Measurements from ENCODE around the gene TEAD3.
A peak's percentile ranks its signal among the peaks of the same experiment; 100 is the strongest.
"Not testable (repeated sequence)": the region's sequence is repeated elsewhere in the genome, so short reads cannot be mapped to it uniquely, and the experiment has no call there.

The TEAD3 gene

DNA sequence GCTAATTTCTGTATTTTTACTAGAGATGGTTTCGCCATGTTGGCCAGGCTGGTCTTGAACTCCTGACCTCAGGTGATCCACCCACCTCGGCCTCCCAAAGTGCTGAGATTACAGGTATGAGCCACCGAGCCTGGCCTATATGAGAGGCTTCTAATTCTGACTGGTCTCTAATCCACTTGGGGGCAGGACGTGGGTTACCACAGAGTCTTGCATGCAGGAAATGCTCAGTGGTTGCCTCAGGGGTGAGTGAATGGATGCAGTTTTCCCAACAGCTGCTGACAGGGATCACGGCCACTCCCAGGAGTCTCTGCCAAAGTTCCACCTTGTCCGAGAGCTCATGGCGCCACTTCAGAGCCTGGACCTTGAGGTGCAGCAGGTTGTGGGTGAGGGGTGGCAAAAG lies 51.2 kb downstream of the TEAD3 start:
- peak; percentile 13 for DNase-seq

DNA sequence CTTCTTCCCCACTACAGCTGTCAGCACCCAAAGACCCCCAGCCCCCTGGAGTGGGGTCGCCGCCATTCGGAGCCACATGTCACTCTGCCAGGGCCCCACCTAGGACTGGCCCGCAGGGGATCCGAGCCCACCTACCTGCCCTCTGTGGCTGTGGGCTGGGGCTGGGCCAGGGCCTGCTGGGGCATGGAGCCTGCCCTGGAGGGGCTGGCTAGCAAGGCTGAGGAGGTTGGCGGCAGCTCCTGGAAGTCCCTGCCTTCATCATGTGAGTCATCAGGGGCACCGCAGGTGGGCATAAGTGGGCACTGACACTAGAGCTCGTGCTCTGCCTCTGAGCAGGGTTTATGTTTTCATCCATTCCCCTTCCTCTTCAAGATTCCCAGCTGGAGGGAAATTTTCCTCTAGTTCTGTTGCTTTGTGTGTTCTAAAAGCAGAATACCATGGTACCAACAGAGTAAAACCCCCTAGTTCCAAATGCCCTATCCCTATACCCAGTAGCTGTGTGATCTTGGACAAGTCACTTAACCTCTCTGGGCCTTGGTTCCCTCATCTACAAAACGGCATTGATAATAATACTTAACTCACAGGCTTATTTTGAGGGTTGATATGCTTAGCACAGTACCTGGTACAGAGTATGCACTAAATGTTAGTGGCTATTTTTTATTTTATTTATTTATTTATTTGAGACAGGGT lies 53.4 kb downstream of the TEAD3 start:
- DNase-seq: no peak

GRCh38 chr6:35442693-35443092 lies 54.2 kb downstream of the TEAD3 start:
- no peak for DNase-seq

DNA sequence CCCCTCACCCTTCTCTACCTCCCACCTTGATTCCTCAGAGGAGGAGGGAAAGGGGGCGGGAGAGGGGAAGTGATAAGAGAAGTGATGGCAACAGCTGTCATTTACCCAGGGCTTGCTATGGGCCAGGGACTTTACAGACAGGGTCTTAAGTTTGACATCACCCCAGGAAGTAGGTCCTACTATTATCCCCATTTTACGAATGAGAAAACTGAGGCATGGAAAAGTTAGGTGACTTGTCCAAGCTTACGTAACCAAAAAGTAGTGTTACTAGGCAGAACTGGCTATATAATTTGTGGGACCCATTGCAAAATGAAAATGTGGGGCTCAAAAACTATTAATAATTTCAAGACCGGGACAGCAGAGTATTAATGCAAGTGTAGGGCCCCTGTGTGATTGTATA lies 55.2 kb downstream of the TEAD3 start:
- DNase-seq: no peak

- DNase-seq: no peak
These were observed 55.7 kb downstream of the TEAD3 start for GRCh38 chr6:35441205-35441604.

GRCh38 chr6:35439308-35439707 lies 57.6 kb downstream of the TEAD3 start:
- DNase-seq: no peak

DNA sequence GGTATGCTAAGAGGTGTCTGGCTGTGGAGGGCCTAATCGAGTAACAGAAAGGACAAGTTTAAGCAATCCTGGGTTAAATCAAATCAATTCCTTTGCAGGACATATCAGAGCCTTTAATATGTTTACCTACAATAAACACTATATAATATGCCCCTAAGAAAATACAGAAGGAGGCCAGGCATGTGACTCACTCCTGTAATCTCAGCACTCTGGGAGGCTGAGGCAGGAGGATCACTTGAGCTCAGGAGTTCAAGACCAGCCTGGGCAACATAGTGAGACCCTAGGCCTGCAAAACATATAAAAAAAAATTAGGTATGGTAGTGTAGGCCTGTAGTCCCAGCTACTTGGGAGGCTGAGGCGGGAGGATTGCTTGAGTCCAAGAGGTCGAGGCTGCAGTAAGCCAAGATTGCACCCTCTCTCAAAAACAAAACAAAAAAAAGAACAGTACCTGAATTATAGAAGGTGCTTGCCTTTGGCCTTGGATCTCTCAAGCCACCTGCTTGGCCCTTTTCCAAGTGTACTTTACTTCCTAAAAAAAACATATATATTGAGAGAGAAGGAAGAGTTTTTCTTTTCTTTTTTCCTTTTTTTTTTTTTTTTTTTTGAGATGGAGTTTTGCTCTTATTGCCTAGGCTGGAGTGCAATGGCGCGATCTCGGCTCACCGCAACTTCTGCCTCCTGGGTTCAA lies 58.4 kb downstream of the TEAD3 start:
- DNase-seq: not testable (repeated sequence)

DNA sequence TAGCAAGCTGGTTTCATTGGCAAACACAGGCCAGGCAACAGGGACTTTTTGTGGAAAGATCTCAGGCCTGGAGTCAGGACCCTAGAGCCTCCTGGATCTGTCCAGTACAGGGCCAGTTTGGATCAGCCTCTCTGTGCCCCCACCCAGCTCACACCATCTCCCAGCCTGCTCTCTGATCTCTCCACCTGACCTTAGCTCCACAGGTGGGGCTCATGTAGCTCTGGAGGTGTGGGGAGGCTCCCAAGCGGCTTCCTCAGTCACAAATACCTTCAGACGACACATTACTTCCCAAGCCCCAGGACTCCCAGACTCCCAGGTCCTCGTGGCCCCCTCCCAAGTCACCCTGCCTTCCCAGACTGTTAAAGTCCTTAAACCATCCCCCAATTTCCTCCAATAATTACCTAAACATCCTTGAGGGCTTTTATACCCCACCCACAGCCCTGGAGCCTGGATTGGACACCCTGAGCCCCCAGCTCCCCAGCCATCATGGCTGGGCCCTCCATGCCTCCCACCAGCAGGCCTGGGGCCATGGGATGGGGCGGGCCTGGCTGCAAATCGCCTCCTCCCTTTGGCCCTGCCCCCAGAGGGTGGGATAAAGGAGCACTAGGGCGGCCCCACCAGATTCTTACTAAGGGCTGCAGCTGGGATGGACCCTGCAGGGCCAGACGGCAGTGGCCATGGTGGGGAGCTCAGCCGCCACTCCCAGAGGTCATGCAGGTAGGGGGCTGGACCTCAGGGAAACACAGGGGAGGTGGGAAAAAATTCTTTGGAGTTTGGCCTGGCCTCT lies 60.6 kb downstream of the TEAD3 start:
- DNase-seq: no peak

GRCh38 chr6:35435074-35435837 lies 61.6 kb downstream of the TEAD3 start:
- DNase-seq: no peak

DNA sequence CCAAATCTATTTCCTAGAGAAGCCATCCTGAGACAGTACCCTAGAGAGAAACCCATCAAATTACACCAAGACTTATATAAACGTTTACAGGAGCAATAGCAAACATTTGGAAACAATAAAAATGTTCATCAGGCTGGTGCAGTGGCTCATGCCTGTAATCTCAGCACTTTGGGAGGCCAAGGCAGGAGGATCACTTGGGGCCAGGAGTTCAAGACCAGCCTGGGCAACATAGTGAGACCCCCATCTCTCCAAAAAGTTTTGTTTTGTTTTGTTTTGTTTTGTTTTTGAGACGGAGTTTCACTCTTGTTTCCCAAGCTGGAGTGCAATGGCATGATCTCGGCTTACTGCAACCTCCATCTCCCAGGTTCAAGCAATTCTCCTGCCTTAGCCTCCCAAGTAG lies 64.2 kb downstream of the TEAD3 start:
- DNase-seq: not testable (repeated sequence)

GRCh38 chr6:35432291-35432690 lies 64.6 kb downstream of the TEAD3 start:
- DNase-seq: no peak

DNA sequence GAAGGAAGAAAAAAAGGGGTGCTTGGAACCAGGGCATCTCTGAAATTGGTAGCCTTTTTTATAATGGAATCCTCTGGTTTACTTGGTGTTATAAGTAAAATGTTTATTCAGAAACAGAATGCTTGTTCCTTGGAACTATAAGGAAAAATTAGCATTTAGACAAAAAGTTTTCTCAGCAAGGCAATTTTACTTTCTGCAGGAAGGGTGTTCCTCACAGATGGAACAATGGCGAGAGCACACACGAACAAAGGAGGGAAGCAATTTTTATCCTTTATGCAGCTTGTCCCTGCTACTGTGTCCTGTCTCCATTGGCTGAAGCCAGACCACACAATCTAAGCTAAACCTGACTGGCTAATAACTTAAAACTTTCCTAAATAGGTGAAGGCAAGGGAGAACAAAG lies 67.4 kb downstream of the TEAD3 start:
- no peak for DNase-seq

- no peak for DNase-seq
These were observed 68.3 kb downstream of the TEAD3 start for GRCh38 chr6:35428421-35429149.

DNA sequence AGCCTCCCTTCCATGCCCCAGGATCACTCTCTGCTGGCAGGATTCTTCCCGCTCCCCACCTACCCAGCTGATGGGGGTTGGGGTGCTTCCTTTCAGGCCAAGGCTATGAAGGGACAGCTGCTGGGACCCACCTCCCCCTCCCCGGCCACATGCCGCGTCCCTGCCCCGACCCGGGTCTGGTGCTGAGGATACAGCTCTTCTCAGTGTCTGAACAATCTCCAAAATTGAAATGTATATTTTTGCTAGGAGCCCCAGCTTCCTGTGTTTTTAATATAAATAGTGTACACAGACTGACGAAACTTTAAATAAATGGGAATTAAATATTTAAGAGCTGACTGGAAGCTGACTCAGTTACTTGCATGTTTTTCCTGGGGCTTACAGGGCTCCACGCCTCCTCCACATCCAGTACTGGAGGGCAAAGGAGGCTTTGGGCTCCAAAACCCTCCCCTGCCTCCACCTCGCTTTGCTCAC lies 69.0 kb downstream of the TEAD3 start:
- no peak for DNase-seq

- no peak for DNase-seq
These were observed 69.4 kb downstream of the TEAD3 start for GRCh38 chr6:35427435-35427834.

GRCh38 chr6:35426074-35426473 lies 70.8 kb downstream of the TEAD3 start:
- no peak for DNase-seq

DNA sequence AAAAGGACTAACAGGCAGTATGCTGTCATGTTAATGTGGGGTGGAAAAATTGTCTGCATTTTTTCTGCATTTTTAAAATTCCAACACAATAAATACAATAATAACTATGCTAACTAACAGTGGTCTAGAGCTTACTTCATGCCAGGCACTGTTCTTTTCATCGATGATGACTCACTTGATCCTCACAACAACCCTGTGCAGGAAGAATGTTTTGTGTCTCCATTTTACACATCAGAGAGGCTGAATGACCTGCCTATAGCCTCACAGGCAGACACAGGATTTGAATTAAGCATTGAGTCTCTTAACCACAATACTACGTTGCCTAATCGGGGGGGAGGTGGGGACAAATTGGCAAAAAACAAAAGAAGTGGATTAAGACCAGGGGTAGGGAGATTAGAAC lies 71.6 kb downstream of the TEAD3 start:
- DNase-seq: no peak

Data from CD4-positive, alpha-beta T cell treated with Interleukin-17A for 1 hour (primary cell).